NCI-H524 treated with DMSO at 0.1 percent for 48 hours (cell line): ENCODE measurements around the gene GNL3.
"Not testable (repeated sequence)": the region's sequence is repeated elsewhere in the genome, so short reads cannot be mapped to it uniquely, and the experiment has no call there.

Source experiments
- DNase-seq: peaks from one replicate; lab custom pipeline; 2025; lab: John Stamatoyannopoulos, UW

GNL3 gene

GRCh38 chr3:52721002-52721729, 35.3 kb downstream of the GNL3 start:
- no peak for DNase-seq

- no peak for DNase-seq
These were observed 35.8 kb downstream of the GNL3 start for GRCh38 chr3:52721730-52722008.

GRCh38 chr3:52722491-52722890, 36.7 kb downstream of the GNL3 start:
- DNase-seq: no peak

- no peak for DNase-seq
These were observed 38.1 kb downstream of the GNL3 start for GRCh38 chr3:52723935-52724334.

- no peak for DNase-seq
These were observed 38.7 kb downstream of the GNL3 start for GRCh38 chr3:52724511-52724910.

- DNase-seq: not testable (repeated sequence)
These were observed 42.9 kb downstream of the GNL3 start for GRCh38 chr3:52728753-52729152.

GRCh38 chr3:52730681-52731080, 44.8 kb downstream of the GNL3 start:
- no peak for DNase-seq

- DNase-seq: no peak
These were observed 45.8 kb downstream of the GNL3 start for GRCh38 chr3:52731590-52731989.

- no peak for DNase-seq
These were observed 47.5 kb downstream of the GNL3 start for GRCh38 chr3:52733256-52733891.

- no peak for DNase-seq
These were observed 53.9 kb downstream of the GNL3 start for GRCh38 chr3:52739730-52740129.

- no peak for DNase-seq
These were observed 56.7 kb downstream of the GNL3 start for GRCh38 chr3:52742418-52743041.

- no peak for DNase-seq
These were observed 57.3 kb downstream of the GNL3 start for GRCh38 chr3:52743152-52743551.

- DNase-seq: no peak
These were observed 57.9 kb downstream of the GNL3 start for GRCh38 chr3:52743721-52744120.
